Measurements from ENCODE around the gene ZNG1A.
"Not testable (repeated sequence)": the region's sequence is repeated elsewhere in the genome, so short reads cannot be mapped to it uniquely, and the experiment has no call there.

ZNG1A gene

DNA sequence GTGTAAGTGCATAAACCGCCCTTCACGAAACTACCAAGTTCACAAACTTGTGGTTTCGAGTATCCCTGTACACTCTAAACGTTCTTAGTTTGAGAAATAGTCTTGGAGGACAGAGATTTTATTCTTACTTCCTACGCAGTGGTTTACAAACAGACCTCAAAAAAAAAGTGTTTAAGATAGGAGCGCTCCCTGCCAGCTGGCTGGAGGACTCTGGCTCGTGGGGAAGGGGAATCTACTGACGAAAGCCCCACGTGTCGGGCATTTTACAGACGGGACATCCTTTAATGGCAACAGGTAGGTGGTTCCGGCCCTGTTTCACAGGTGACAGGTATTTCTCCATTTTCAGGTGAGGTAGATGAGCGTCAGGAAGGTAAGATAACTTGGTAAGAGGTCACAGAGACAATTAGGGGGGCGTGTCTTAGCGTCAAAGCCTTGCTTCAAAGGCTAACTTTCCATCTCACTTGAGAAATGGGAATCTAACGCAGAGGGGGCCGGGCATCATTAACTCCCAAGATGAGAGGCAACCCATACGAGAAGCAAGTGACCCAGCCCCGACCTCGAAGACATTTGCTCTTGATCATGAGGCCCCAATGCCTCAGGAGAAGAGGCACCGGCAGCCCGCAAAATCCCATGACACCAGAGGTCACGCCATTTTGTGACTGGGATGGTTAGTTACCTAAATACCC lies 573 bp downstream of the ZNG1A start:
- DNase-seq (ENCODE audit: low spot score): not testable (repeated sequence)

DNA sequence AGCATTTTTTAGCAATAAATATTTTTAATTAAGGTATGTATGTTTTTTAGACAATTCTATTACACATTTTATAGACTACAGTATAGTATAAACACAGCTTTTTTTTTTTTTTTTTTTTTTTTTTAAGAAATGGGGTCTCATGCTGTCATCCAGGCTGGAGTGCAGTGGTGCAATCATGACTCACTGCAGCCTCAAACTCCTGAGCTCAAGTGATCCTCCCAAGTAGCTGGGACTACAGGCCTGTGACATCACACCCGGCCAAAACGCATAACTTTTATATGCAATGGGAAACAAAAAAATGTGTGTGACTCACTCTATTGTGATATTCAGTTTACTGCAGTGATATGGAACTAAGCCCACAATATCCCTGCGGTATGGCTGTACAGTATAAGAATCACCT lies 9.1 kb downstream of the ZNG1A start:
- DNase-seq (ENCODE audit: low spot score): not testable (repeated sequence)

DNA sequence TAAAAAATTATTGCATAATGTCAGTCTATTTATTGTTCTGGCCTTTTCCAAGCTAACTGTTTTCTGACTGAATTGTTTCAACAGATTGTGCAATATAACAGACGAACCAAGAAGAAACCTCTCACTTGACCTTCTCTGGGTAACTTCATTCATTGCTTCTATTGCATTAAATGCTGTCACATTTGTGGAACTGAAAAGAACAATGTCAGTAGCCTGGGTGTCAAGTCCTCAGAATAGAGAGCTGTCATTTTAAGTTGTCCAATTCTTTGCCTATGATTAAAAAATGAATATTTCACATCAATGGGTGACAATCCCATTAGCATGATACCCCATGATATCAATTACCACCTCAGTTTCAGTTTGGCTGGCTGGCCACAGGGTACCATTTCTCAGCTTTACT lies 19.0 kb downstream of the ZNG1A start:
- DNase-seq (ENCODE audit: low spot score): not testable (repeated sequence)

DNA sequence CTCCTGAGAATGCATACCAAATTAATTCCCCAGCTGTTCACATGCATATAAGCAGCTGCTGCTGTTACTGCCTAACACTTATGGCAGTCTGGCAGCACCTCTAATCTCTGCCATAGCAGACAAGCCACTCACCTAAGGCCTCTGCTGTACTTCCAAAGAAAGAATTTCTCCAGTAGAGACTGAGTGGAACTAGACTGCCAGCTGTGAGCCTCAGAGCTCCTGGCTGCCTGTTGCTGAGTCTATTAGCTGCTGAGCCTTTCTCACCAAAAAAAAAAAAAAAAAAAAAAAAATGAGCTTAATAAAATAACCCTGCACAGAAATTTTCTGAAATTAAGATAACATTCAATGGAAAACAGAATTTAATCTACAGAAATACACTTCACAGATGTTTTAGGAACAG lies 27.7 kb downstream of the ZNG1A start:
- DNase-seq (ENCODE audit: low spot score): not testable (repeated sequence)

DNA sequence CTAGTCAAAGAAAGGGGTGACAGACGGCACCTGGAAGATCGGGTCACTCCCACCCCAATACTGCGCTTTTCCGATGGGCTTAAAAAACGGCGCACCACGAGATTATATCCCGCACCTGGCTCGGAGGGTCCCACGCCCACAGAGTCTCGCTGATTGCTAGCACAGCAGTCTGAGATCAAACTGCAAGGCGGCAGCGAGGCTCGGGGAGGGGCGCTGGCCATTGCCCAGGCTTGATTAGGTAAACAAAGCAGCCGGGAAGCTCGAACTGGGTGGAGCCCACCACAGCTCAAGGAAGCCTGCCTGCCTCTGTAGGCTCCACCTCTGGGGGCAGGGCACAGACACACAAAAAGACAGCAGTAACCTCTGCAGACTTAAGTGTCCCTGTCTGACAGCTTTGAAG lies 39.0 kb downstream of the ZNG1A start:
- DNase-seq (ENCODE audit: low spot score): not testable (repeated sequence)

DNA sequence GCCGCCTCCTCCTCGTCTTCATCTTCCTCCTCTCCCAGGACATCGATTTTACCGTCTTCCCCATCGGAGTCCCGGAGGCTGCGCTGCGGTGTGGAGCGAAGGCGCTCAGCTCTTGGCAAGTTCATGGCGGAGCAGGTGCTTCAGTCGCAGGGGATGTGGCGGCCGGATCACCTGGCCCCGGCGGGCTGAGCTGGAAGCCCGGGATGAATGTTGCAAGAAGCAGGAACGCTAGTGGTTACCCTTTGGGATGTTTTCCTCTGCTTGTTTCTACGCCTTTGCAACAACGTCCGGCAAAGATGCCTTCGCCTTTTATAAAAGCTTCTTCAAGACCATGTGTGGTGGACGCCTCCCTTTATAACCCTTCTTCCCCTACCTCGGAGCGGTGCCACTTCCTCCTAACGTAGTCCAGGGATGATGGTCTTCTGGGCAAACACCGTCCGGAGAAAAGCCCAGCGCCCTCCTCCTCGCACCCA lies 60.8 kb downstream of the ZNG1A start, which contains the start of gene FOXD4:
Gene FOXD4 (minus strand): TSS at position 423 of the 473 bp plus-strand sequence. CDS start 298 bp downstream, at position 125.
- not testable (repeated sequence) for DNase-seq (ENCODE audit: low spot score)

DNA sequence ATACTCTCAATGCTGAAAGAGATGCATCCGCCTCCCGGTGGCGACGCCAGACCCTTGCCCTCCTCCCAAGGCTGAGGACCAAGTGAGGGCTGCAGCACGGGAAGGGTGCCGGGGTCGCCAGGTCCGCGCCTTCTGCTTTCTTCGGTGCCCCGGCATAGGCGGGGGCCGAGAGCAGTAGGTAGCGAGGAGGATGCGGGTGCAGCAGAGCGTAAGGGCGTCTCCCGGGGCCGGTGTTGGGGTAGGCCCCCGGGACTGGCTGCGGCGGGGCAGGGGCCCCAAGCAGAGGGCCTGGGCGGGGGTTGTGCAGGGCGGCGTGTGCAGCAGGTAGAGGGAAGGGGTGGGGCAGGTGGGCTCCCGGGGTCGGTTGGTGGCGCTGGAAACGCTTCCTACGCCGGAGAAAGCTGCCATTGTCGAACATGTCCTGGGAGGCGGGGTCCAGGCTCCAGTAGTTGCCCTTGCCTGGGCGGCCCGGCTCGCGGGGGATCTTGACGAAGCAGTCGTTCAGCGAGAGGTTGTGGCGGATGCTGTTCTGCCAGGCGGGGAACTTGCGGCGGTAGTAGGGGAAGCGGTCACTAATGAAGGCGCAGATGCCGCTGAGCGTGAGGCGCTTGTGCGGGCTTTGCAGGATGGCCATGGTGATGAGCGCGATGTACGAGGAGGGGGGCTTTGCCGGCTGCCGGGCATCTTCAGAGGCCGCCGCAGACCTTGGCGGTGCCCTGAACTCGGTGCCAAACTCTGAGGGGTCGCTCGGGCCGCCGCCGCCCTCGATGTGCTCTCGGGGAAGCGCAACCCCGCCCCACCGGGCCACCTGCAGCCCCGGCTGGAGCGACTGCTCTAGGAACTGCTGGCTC lies 61.5 kb downstream of the ZNG1A start:
- not testable (repeated sequence) for DNase-seq (ENCODE audit: low spot score)

DNA sequence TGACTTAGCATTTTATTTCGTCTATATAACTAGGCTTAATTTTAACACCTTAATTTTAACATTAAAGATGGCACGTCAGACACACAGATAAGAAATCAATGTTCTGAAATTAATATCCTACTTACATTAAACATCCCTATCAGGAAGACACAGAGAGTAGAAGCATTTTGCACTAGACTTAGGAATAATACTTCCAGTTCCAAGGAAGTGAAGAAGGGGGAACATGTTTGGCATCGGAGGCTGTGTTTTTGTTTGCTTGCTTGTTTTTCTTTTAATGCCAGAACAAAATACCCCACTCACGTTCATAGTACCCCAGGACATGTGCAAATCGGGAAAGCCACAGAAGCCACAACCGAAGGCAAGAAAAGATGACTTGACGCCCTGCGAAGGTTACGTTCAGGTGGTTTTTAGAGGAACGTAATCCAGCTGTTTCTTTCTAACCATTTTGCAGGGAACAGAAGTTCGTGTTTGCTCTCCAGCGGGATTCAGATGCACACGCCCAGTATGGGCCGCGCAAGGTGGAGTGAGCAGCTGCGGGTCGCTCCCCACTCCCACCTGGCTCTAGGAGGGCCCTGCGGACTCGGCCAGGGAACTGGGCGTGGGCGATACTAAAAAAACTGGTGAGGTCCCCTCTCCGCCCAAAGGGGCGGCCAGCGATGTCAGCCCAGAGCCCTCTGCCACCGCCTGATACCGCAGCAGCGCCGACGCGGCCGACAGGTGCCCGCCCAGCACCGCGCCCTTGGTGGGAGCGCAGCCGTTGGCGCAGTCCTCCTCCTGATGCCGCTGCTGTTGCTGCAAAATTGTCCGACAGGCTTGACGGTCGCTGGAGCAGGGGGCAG lies 62.4 kb downstream of the ZNG1A start:
- DNase-seq (ENCODE audit: low spot score): not testable (repeated sequence)

DNA sequence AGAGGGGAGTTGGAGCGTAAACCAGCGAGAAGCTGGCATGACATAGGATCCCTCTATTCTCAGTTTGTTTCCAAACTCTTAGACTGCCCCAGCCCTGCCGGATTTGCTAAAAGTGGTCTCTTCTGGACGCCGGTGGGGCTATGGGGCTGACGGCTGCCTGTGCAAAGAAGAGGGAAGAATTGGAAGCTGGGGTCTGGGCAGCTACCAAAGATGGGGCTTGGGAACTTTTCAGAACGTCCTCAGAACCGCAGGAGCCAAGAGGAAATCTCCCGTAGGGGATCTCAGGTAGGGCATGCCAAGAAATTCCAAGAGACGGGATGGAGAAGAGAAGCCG lies 63.8 kb downstream of the ZNG1A start:
- not testable (repeated sequence) for DNase-seq (ENCODE audit: low spot score)

DNA sequence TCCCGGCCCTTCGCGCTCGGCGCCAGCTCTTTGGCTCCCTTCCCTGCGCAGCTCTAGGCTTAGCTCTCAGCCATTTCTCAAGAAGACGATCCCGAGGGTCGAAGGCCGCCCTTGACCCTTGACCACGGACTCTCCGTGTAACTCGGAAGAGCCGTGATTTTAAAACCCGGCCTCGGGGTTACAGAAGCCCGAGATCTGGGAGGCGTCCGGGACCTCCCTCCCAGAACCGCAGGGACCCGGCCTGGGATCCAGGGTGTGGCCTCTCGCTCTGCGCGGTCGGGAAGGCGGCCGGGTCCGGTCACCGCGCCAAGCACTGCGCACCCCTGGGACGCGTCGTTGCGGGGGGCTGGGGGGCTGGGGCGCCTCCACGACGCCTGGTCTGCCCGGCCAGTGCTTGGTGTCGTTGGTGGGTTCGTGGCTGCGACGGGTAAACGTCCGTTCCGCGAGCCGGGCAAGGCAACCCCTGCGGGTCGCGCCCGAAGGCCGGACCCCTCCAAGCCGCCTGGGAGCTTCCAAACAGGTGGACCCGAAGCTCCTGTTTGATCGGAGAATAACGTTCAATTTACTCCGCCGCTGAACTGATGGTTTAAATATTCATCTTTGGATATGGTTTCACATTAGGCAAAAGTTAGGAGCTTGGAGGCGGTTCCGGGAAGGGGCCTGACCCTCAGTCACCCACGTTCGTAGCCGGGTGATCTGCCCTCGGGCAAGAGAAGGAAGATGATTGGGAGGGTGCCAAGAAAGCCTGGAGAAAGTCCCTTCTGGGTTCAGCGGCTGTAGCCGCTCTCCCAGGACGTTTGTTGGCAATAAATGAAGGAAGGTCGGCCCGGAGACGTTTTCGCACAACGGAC lies 64.4 kb downstream of the ZNG1A start:
- DNase-seq (ENCODE audit: low spot score): not testable (repeated sequence)

DNA sequence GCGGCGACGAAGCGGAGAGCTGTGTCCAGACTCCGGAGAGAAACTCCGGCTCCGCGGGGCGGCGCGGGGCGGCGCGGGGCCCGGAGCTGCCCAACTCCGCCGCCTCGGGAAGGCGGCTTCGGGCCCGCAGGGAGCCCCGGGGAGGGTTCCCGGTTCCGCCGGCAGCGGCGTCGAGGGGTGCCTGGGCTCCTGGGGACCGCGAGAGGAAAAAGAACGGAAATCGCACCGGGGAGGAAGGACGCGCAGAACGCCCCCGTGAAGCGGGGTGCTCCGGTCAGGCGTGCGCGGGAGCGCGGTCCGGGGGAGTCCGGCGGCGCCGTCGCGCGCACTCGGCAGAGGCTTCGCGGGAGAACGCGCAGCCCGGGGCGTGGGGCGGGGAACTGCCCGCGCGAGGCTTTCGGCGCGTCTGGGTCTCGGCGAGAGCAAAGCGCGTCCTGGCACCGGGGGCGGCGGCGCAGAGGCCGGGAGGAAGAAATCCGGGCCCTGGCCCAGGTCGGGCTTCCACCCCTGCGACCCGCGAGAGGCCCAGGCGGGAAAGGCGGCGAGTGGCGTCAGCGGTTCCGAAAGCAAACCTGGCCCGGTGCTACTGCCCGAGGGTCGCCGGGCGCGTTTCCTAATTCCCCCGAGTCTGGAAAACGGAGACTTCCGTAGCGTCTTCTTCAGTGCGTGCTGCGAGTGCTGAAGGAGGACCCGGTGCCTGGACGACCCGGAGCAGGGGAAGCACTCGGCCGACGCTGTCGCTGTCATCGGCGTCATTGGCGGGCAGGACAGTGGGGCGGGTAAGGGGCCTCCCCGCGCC lies 65.2 kb downstream of the ZNG1A start:
- DNase-seq (ENCODE audit: low spot score): peak; percentile 5

DNA sequence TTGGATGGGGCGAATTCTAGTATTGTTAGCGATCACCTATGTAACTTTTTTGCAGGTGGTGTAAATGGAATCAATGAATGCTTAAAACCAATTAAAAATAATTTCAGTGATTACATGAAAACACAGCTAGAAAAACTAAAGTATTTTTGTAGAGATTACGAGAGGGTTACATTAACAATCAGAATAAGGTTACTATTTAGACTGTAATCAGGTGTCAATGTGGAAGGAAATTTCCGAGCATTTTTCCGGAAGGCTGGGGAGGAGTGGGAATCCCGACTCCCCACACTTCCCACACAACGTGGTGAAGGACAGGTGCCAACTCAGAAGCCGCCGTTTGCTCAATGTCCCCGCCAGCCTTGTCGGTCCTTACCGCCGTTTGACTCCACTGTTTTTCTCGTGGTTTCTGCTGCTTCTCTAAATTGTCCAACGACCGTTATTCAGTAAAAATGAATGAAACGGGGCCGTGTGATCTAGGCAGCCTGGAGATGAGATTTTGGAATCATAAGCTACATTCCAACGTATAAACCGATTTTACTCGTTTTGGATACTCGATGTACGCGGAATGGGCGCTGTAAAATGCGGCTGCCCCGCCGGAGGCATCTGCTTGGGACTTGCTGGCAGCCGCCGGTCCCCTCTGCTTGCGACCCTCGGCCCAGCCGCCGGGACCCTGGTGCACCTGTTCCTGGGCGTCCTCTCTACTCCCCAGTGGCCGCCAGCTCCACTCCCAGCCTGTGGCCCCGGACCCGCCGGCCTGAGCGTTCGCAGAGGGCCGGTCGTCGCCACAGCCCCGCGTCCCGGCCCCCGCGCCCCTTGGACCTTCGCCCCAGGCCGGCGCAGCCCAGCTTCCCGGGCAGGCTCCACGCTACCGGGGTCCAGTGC lies 66.0 kb downstream of the ZNG1A start:
- DNase-seq (ENCODE audit: low spot score): not testable (repeated sequence)

DNA sequence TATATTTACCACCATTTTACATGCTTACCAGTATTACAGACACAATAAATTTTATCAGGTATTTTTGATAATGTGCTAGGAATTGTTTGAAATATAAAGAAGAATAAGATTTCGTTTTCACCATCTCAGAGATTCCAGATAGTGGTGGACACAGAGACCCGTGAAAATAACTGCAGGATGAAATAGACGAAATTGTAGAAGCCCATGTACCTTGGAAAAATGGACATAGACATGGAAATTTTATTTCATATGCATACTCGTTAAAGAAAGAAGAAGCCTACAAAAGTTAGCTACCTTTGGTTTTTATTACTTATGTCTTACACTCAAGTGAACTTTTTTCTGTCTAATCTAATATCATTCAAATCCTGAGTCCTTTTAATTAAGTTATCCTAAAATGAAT lies 68.2 kb downstream of the ZNG1A start:
- not testable (repeated sequence) for DNase-seq (ENCODE audit: low spot score)

DNA sequence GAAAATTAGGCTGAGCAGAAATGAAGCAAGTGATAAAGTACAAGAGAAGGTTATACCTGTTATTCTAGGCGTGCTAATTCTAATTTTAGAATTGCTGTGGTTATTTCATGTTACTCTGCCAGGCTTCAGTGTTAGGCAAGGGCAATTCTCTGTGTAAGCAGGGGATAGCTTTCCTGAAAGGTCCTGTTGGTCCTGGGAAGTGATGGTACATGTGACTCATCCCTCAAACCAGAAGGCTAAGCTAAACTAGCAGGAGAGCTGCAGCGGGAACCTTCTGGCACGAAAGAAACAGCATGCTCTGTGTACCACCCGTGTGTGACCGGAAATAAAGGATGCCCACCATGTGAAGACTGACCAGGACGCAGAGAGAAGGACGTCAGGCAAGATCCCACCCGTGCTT lies 69.3 kb downstream of the ZNG1A start:
- DNase-seq (ENCODE audit: low spot score): not testable (repeated sequence)

DNA sequence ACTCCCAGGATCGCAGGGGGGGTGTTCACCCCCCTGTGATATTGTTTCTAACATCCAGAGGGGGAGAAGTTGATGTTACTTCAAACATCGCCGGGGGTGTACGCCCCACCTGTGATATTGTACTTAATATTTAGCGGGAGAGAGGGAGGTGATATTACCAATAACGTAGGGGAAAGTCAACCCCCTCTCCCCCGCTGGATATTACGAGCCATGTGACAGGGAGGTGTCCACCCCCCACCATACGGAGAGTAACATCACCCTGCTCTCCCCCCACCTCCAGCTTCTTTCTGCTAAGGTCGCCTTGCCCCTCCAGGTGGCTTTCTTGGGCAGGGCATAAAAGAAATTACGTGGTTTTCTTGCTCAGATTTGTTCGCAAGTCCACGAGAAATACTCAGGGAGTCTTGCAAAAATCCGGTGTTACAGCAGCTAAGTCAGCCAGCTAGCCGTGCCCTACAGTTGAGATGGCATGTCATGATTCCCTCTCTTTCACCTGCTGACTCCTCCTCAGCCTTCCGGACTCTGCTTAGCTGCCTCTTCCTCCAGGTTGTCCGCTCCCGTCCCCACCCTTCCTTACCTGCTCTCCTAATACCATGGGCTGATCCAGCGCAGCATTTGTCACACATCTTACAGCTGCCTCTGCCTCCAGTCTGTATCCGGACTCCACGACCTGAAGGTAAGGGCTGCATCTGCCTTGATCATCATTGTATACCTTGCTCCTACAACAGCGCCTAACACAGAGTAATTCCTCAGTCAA lies 69.9 kb downstream of the ZNG1A start:
- DNase-seq (ENCODE audit: low spot score): not testable (repeated sequence)

DNA sequence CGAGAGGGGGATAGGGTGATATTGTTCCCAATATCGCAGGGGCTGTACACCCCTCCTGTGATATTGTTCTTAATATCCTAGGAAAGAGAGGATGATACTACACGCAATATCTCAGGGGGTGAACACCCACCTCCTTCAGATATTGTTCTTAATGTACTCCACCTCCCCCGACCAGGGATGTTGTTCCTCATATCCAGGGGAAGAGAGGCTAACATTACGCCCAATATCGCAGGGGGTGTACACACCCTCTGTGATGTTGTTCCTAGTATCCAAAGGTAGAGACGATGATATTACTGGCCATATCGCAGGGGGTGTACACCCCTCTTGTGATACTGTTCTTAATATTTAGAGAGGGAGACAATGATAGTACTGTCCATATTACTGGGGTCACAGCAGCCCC lies 72.9 kb downstream of the ZNG1A start:
- DNase-seq (ENCODE audit: low spot score): not testable (repeated sequence)

DNA sequence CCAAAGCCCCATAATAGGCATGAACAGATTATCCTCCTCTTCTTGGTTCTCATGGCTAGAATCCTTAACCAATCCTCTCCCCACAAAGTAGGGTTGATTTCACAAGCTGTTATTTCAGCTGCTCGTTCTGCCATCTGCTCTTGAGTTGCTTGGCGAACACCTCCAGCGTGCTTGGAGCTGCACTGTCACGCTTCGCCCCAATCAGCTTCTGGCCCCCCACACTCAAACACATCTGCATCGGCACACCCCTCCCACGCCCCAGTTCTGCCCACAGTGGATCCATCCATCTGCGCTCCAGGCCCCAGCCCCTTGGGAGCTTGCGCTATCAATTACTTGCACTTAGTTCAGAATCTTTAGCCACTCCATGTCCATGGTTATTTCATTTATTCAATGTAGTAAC lies 78.4 kb downstream of the ZNG1A start:
- not testable (repeated sequence) for DNase-seq (ENCODE audit: low spot score)

DNA sequence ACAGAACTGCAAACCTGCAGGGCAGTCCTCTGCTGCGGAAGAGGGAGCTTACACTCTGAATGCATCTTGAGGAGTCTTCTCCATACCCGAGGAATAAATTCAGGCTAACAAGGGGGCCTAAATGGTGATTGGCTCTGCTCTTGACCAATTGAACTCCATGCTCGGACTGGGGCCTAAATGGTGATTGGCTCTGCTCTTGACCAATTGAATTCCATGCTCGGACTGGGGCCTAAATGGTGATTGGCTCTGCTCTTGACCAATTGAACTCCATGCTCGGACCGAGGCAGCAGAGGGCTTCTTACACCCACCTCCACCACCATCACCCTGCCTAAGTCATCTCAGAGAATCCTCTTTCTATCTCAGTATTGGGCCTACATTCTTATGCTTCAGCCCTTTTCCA lies 79.0 kb downstream of the ZNG1A start:
- DNase-seq (ENCODE audit: low spot score): not testable (repeated sequence)

DNA sequence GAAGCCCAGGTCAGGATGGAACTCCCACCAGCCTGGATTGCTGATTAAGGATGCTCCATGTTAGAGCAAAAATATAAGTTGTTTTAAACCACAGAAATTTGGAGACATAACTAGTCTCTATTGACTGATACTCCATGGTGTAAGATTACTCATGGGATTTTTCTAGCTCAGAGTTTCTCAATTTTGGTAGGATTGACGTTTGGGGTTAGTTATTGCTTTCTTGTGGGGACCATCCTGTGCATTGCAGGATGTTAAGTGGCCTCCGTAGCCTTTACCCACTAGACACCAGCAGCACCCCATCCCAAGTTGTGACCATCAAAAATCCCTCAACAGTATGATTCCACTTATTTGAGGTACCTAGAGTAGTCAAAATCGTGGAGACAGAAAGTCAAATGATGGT lies 80.1 kb downstream of the ZNG1A start:
- not testable (repeated sequence) for DNase-seq (ENCODE audit: low spot score)
